ENCODE results near the gene COL4A2. TPM values are rescaled to one million over a fixed set of nuclear protein-coding genes. Genes with fewer than 3 reads are reported as not detected.
A peak's percentile ranks its signal among the peaks of the same experiment; 100 is the strongest.

Gene COL4A2
- total and polyA plus RNA-seq, 12 donors, result 70.9 to 1,589 (median 171) TPM

DNA sequence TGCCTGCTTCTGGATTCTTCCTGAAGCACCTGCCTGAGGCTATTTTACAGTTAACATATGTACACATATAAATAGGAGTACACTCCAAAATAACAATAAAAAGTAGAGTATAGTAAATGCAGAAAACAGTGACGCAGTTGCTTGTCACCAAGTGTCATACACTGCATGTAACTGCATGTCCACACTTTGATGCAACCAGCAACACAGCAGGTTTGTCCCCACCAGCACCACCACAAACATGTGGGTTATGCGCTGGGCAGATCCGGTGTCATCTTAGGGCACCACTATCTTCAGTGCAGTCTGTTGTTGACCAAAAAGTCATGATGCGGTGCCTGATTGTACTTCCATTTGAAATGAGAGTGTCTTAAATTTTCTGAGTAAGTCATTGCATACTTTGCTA lies 51.3 kb downstream of the COL4A2 start:
- intact Hi-C loops (cut with DNase I), result no loop called here
- no peak for TF ChIP-seq POLR2A (IDR thresholded peaks at IDR 0.05)
- TF ChIP-seq, protein P1, sequence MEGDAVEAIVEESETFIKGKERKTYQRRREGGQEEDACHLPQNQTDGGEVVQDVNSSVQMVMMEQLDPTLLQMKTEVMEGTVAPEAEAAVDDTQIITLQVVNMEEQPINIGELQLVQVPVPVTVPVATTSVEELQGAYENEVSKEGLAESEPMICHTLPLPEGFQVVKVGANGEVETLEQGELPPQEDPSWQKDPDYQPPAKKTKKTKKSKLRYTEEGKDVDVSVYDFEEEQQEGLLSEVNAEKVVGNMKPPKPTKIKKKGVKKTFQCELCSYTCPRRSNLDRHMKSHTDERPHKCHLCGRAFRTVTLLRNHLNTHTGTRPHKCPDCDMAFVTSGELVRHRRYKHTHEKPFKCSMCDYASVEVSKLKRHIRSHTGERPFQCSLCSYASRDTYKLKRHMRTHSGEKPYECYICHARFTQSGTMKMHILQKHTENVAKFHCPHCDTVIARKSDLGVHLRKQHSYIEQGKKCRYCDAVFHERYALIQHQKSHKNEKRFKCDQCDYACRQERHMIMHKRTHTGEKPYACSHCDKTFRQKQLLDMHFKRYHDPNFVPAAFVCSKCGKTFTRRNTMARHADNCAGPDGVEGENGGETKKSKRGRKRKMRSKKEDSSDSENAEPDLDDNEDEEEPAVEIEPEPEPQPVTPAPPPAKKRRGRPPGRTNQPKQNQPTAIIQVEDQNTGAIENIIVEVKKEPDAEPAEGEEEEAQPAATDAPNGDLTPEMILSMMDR (IDR thresholded peaks at IDR 0.05), result no peak
- DNase-seq, result no peak
- H3K4me1 ChIP-seq (replicated peaks in 1 of 2), result peaks cover 0 to 6% of the 10 kb centered on the region in 2 donors
- WGBS, 4 donors, result 92 to 100% (median 97%) methylated on average over 4 of the region's 4 CpGs
- H3K27ac ChIP-seq, result no peak overlapping the region
- H3K9me3 ChIP-seq (replicated peaks in 1 of 3), result no peaks in the 10 kb centered on the region
- H3K36me3 ChIP-seq (replicated peaks in 1 of 2), result no peaks in the 10 kb centered on the region
- H3K4me3 ChIP-seq, result no peak overlapping the region
- H3K27me3 ChIP-seq, result no peaks in the 10 kb centered on the region

DNA sequence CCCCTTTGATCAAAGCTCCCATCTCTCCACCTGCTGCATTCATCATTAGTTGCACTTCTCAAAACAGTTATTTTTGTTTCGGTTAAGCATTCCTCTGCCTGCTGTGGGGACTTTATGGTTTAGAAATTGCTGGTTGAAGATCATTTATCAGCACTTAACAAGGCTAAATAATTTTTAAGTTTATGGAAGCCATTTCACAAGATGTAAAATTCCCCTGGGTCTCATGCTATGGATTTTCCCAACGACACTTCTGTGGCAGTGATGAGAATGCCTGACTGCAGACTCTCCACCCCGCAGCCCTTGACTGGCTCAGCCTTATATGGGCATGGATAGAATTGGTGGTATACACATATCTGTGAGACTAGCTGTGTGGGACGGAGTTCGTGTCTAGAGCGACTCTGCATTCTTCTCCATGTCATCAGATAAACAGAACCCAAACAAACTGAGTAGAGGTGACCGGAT lies 52.8 kb downstream of the COL4A2 start:
- no peak overlapping the region for H3K4me3 ChIP-seq
- WGBS, 4 donors, result 83 to 87% (median 85%) methylated on average over 7 of the region's 7 CpGs
- no peaks in the 10 kb centered on the region for H3K27me3 ChIP-seq
- no peaks in the 10 kb centered on the region for H3K9me3 ChIP-seq (replicated peaks in 1 of 3)
- no peak for TF ChIP-seq POLR2A (IDR thresholded peaks at IDR 0.05)
- TF ChIP-seq, protein P1 (IDR thresholded peaks at IDR 0.05), result no peak
- peaks cover 0 to 6% of the 10 kb centered on the region in 2 donors for H3K4me1 ChIP-seq (replicated peaks in 1 of 2)
- DNase-seq, result no peak
- H3K36me3 ChIP-seq (replicated peaks in 1 of 2), result no peaks in the 10 kb centered on the region
- H3K27ac ChIP-seq, result peak overlapping the region in 1 of 5 donors; percentile 77
- intact Hi-C loops (cut with DNase I), result no loop called here

DNA sequence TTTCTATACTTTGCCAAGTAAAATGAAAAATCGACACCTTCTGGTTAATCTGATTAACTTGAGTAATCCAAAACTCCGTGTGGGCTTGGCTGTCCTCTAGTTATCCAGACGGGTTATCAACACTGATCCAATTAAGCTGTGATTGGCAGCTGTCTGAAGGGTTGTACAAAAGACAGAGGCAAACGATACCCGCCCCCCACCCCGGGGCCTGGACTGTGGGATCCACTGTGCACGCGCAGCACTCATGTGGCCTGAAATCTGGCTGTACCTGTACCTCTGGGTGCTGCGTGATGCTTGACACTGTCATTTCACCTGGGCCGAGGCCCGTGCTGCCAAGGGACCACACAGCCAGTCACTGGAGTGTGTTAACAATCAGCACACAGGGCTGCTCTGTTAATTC lies 53.5 kb downstream of the COL4A2 start:
- no peaks in the 10 kb centered on the region for H3K36me3 ChIP-seq (replicated peaks in 1 of 2)
- H3K4me3 ChIP-seq, result no peak overlapping the region
- WGBS, 4 donors, result 78 to 84% (median 81%) methylated on average over 11 of the region's 11 CpGs
- no peaks in the 10 kb centered on the region for H3K9me3 ChIP-seq (replicated peaks in 1 of 3)
- no peaks in the 10 kb centered on the region for H3K27me3 ChIP-seq
- no peak for DNase-seq
- H3K4me1 ChIP-seq (replicated peaks in 1 of 2), result peaks cover 0 to 6% of the 10 kb centered on the region in 2 donors
- peak overlapping the region in 2 of 5 donors; percentile 41 to 77 for H3K27ac ChIP-seq
- TF ChIP-seq, protein P1 (IDR thresholded peaks at IDR 0.05), result no peak
- TF ChIP-seq POLR2A (IDR thresholded peaks at IDR 0.05), result no peak
- intact Hi-C loops (cut with DNase I), result no loop called here

DNA sequence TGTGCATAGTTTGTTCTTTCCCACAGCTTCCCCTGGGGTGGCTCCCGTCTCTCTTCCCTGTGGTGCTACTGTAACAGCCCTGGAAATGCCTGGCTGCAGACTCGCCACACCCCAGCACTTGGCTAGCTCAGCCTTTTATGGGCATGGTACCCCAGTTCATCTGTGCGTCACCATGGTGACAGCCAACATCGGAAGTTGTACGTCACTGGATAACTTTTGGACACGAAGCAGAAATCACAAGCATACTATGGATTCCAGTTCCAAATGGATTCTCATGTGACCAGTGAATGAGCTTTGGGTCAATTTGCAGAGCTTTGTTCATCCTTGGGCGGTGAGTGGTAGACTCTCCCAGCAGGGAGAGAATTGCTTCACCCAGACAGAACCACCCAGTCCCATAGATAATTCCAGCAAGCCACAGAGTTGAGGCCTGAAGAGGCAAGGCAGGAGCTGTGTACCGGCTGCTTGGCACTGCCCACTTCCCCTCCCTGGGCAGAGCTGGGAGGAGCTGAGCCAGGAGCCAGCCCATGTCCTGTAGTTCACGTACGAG lies 54.4 kb downstream of the COL4A2 start:
- Histone ChIP-seq H3K27ac (peak overlapping the region in 3 of 5 donors; percentile 47 to 81 (median 59)), H3K4me1 (replicated peaks in 1 of 2) (peaks cover 0 to 6% of the 10 kb centered on the region in 2 donors), H3K36me3 (replicated peaks in 1 of 2) (no peaks in the 10 kb centered on the region), H3K9me3 (replicated peaks in 1 of 3) (no peaks in the 10 kb centered on the region), H3K4me3 (no peak overlapping the region), H3K27me3 (no peaks in the 10 kb centered on the region)
- intact Hi-C loops (cut with DNase I), result no loop called here
- TF ChIP-seq, protein P1 (IDR thresholded peaks at IDR 0.05), result no peak
- no peak for TF ChIP-seq POLR2A (IDR thresholded peaks at IDR 0.05)
- WGBS, 4 donors, result 51 to 80% (median 68%) methylated on average over 9 to 10 of the region's 10 CpGs
- peak in 5 of 7 donors; percentile 19 to 80 (median 49) for DNase-seq
